IPS-18a (cell line): ENCODE results near the gene CUX1.

Experiments
- H3K27ac ChIP-seq: one replicate; pipeline ENCODE4 v1.5.1; 2013; ENCODE audit warnings: low read length
- H3K27me3 ChIP-seq: one replicate; pipeline ENCODE4 v1.6.1; 2013; ENCODE audit warnings: mild to moderate bottlenecking, low read length; ENCODE audit not compliant: control insufficient read depth, insufficient read depth
- H3K36me3 ChIP-seq: one replicate; pipeline ENCODE4 v1.6.1; 2013; ENCODE audit warnings: low read depth, low read length; ENCODE audit not compliant: control insufficient read depth
- H3K4me1 ChIP-seq: one replicate; pipeline ENCODE4 v1.6.1; 2013; ENCODE audit warnings: low read depth, low read length; ENCODE audit not compliant: control insufficient read depth
- H3K4me3 ChIP-seq: one replicate; pipeline ENCODE4 v1.5.1; 2013; ENCODE audit warnings: low read length
- H3K9ac ChIP-seq: one replicate; pipeline ENCODE4 v1.6.1; 2013; ENCODE audit warnings: mild to moderate bottlenecking, low read length, moderate library complexity
- H3K9me3 ChIP-seq: one replicate; pipeline ENCODE4 v1.6.1; 2013; ENCODE audit warnings: low read depth, low read length; ENCODE audit not compliant: control insufficient read depth

CUX1 gene

DNA sequence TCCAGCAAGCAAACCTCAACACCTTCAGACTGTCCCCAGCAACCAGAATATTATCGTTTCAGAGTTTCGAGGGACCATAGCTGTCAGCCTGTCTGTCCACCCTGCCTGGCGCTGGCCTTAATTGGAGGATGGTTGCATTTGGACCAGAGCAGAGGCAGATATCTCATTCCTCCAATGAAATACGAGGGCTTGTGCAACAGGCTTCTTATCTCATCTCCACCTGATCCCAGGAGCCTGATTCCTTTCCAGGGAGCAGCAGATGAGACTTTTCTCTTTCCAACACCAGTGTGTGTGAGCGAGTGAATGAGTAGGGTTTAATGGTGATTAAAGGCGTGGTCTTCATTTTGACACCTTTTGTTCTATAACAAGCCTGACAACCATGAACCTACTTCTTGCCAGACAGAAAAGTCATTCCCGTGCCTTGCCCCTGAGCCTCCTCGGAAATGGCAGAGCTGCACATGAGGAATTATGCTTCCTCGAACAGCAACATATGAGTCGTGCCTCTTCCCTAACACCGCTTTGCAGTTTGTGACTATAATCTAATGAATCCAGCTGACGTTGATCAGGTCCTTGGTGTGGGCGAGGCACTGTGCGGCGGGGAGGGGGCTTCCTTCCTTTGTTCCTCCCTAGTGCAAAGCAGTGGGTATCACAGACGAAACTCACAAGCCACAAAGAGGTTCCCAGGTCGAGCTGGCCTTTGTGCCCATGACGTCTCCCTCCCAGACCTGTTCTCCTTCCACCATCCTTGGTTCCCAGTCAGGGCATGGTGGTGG is 147.4 kb downstream of the CUX1 start:
- H3K36me3 ChIP-seq: no peaks in the 10 kb centered on the region
- H3K4me1 ChIP-seq: no peaks in the 10 kb centered on the region
- no peak overlapping the region for H3K9ac ChIP-seq
- no peak overlapping the region for H3K27ac ChIP-seq
- no peaks in the 10 kb centered on the region for H3K9me3 ChIP-seq
- no peaks in the 10 kb centered on the region for H3K27me3 ChIP-seq
- no peak overlapping the region for H3K4me3 ChIP-seq

DNA sequence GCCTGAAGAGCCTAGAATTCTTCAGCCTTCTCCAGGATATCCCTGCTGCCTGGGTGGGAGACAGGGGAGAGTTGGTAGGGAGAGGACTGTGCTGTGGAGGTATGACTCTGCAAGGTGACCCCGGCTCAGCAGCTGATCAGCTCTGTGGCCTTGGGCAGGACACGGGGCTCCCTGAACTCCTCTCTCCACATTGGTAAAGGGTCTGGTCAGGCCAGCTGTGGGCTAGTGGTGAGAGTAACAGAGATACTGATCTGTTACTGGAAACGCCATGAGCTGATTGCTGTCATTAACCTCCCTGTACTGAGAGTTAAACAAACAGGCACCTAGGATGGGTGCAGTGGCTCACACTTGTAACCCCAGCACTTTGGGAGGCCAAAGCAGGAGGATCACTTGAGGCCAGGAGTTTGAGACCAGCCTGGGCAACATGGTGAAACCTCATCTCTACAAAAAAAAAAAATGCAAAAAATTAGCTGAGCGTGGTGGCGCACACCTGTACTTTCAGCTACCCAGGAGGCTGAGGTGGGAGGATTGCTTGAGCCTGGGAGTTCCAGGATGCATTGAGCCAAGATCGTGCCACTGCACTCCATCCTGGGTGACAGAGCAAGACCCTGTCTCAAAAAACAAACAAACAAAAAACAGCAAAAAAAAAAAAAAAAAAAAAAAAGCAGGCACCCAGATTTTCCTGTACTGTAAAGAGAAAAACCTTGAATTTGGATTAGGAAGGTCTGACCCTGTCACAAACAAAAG is 151.5 kb downstream of the CUX1 start:
- H3K36me3 ChIP-seq: no peaks in the 10 kb centered on the region
- no peak overlapping the region for H3K27ac ChIP-seq
- no peaks in the 10 kb centered on the region for H3K27me3 ChIP-seq
- no peak overlapping the region for H3K9ac ChIP-seq
- no peaks in the 10 kb centered on the region for H3K9me3 ChIP-seq
- no peak overlapping the region for H3K4me3 ChIP-seq
- H3K4me1 ChIP-seq: peaks cover 3% of the 10 kb centered on the region

DNA sequence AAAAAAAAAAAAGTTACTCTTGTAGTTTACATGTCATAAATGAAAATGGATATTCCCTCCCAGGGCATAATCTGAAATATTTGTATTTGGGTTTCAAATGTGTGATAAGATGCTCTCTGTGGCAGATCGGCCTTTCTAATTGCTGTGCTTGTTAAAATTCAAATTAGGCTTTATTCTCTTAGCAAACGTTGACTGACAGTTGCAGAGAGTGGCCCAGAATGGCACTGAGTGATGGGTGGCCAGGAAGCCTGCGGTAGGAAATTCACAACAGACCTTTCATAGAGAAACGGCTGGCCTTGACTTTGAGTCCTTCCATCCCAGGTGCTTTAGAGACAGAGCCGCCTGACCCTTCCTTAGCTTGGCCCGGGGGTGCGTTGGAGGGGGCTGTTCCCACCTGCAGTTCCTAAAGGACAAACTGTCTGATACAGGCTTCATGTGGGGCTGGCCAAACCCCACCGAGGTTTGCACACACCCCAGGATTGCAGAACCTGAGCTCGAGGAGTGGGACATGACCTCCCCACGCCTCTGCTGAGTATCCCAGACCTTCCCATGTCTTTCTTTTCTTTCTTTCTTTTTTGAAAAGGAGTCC is 152.7 kb downstream of the CUX1 start:
- no peak overlapping the region for H3K27ac ChIP-seq
- H3K4me3 ChIP-seq: no peak overlapping the region
- no peaks in the 10 kb centered on the region for H3K9me3 ChIP-seq
- no peaks in the 10 kb centered on the region for H3K27me3 ChIP-seq
- H3K9ac ChIP-seq: no peak overlapping the region
- H3K36me3 ChIP-seq: no peaks in the 10 kb centered on the region
- H3K4me1 ChIP-seq: peaks cover 3% of the 10 kb centered on the region

DNA sequence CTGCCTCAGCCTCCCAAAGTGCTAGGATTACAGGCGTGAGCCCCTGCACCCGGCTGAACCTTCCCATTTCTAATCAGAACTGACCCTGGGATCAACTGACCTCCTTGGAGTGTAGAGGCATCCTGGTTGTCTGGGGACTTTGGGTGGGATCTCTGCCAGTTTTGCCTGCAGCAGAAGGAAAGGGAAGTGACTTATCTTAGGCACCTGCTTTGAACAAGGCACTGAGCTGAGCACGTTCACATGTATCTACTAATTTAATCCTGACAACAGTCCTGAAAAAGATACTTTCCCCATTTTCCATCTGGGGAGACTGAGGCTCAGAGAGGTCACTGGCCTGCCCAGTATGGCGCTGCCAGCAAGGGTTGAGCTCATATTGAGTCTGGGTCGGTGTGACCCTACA is 153.4 kb downstream of the CUX1 start:
- H3K4me3 ChIP-seq: no peak overlapping the region
- H3K36me3 ChIP-seq: no peaks in the 10 kb centered on the region
- no peaks in the 10 kb centered on the region for H3K9me3 ChIP-seq
- H3K27me3 ChIP-seq: no peaks in the 10 kb centered on the region
- H3K27ac ChIP-seq: no peak overlapping the region
- H3K9ac ChIP-seq: no peak overlapping the region
- H3K4me1 ChIP-seq: peaks cover 3% of the 10 kb centered on the region

DNA sequence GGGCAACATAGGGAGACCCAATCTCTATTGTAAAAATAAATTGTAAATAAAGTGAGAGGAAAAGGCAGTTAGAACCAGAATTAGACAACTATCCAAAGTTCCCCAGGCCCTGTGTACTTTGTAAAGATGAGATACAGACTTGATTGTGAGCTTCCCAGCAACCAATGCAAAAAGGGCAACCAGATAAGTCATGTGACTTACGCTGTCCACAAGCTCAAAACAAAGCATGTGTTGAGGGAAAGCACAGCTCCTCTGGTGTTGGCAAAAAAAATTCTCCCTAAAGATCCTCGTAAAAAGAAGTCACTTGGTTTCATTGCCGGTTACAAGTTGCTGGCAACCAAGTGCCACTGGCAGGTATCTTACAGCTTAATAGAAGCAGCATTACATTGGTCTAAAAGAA is 154.0 kb downstream of the CUX1 start:
- no peak overlapping the region for H3K4me3 ChIP-seq
- H3K9me3 ChIP-seq: no peaks in the 10 kb centered on the region
- H3K9ac ChIP-seq: no peak overlapping the region
- no peak overlapping the region for H3K27ac ChIP-seq
- peaks cover 3% of the 10 kb centered on the region for H3K4me1 ChIP-seq
- no peaks in the 10 kb centered on the region for H3K36me3 ChIP-seq
- H3K27me3 ChIP-seq: no peaks in the 10 kb centered on the region

DNA sequence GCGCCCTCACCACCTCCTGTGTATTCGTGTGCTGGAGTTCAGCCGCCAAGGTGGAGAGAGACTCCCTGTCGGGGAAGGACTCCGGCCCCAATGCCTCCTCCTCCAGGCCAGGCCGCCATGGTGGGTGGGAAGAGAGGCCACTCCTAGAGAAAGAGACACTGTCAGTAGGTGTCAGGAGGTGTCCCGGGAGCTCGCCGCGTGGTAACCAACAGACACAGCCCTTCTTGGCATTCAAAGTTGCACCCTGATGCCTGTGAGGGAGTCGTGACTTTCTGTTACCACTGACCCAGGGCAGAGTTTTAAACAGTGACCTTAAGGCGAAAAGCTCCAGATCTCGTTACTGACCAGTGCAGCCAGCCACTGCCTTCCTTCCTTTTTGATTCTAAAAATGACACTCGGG is 155.2 kb downstream of the CUX1 start:
- Histone ChIP-seq H3K36me3 (no peaks in the 10 kb centered on the region), H3K9me3 (no peaks in the 10 kb centered on the region), H3K4me3 (no peak overlapping the region), H3K27me3 (no peaks in the 10 kb centered on the region), H3K9ac (no peak overlapping the region), H3K27ac (no peak overlapping the region), H3K4me1 (peaks cover 3% of the 10 kb centered on the region)

DNA sequence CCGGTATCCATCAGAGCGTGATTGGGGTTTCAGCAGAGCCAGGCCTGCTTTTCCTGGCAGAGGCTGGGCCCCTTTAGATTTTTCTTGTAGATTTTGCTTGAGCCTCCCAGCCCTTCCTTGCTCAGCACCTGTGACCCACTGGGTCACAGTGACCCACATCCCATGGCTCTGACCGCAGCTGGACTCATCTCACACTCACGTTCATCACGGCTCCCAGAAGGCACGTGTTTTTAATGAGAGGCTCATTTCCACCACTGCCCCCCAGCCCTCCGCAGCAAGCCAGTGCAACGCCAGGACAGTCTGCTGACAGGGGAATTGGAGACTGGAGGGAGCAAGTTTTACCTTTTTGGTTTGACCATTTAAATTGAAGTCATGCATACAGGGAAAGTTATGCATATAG is 155.7 kb downstream of the CUX1 start:
- H3K4me3 ChIP-seq: no peak overlapping the region
- H3K36me3 ChIP-seq: no peaks in the 10 kb centered on the region
- no peaks in the 10 kb centered on the region for H3K27me3 ChIP-seq
- no peak overlapping the region for H3K9ac ChIP-seq
- no peaks in the 10 kb centered on the region for H3K9me3 ChIP-seq
- no peak overlapping the region for H3K27ac ChIP-seq
- H3K4me1 ChIP-seq: peaks cover 3% of the 10 kb centered on the region

DNA sequence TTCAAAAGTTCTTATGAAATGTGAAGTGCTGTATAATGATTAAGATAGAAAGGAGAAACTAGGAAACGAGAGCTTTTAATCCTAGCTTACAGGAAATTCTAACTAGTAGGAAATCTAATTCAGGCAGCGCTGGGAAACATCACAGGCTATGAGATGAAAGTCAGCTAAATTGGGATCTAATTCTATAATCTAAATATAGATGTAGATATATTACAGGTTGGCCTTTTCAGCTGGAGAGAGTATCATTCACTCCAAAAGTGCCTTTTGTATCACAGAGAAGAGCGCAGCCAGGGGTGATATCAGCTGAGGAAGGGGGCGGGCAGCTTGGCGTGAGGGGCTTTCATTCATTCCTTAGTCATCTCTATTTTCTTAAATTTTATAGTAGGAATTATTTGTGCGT is 157.0 kb downstream of the CUX1 start:
- Histone ChIP-seq H3K9ac (no peak overlapping the region), H3K4me1 (peaks cover 3% of the 10 kb centered on the region), H3K9me3 (no peaks in the 10 kb centered on the region), H3K27me3 (no peaks in the 10 kb centered on the region), H3K4me3 (no peak overlapping the region), H3K27ac (no peak overlapping the region), H3K36me3 (no peaks in the 10 kb centered on the region)

DNA sequence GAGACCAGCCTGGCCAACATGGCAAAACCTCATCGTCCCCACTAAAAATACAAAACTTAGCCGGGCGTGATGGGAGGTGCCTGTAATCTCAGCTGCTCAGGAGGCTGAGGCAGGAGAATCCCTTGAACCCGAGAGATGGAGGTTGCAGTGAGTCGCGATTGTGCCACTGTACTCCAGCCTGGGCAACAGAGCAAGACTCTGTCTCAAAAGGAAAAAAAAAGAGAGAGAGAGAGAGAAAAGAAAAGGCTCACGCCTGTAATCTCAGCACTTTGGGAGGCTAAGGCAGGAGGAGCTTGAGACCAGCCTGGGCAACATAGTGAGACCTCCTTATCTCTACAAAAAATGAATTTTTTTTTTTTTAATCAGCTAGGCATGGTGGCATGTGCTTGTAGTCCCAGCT is 157.6 kb downstream of the CUX1 start:
- H3K9ac ChIP-seq: no peak overlapping the region
- H3K4me1 ChIP-seq: peaks cover 2% of the 10 kb centered on the region
- no peaks in the 10 kb centered on the region for H3K9me3 ChIP-seq
- no peak overlapping the region for H3K4me3 ChIP-seq
- H3K27ac ChIP-seq: no peak overlapping the region
- no peaks in the 10 kb centered on the region for H3K27me3 ChIP-seq
- no peaks in the 10 kb centered on the region for H3K36me3 ChIP-seq

DNA sequence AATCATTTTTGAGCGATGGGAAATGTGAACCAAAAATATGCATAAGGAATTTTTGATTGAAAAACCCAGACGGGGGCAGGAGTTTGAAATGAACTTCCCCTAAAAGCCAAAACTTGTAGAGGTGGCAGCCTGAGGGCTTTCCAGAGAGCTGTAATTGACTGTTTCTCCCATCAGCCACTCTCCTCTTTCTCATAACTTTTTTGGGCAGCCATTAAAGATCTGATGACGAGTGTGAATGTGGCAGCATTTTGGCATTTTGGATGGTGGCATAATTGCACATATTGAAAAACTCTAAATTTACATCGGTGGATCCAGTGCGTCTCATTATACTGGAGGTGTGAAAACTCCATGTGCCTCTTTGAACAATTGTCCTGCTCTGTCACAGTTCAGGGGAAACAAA is 159.0 kb downstream of the CUX1 start:
- H3K27ac ChIP-seq: no peak overlapping the region
- H3K9ac ChIP-seq: no peak overlapping the region
- H3K27me3 ChIP-seq: no peaks in the 10 kb centered on the region
- no peaks in the 10 kb centered on the region for H3K36me3 ChIP-seq
- H3K4me3 ChIP-seq: no peak overlapping the region
- H3K9me3 ChIP-seq: no peaks in the 10 kb centered on the region
- H3K4me1 ChIP-seq: no peaks in the 10 kb centered on the region

DNA sequence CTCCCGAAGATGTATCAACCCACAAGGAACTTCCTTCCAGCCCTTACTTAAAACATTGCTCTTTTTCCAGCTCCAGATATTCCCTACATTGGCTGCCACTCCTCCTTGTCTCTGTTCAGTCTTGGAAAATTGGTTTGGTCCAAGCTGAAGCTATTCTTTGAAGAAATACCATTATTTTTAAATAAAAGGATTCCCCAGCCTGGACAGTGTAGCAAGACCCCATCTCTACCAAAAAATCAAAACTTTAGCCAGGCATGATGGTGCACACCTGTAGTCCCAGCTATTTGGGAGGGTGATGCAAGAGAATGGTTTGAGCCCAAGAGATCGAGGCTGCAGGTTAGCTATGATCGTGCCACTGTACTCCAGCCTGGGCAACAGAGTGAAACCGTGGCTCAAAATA is 159.8 kb downstream of the CUX1 start:
- Histone ChIP-seq H3K27ac (no peak overlapping the region), H3K4me1 (no peaks in the 10 kb centered on the region), H3K4me3 (no peak overlapping the region)

More for the DNA sequence above, 159.8 kb downstream of the CUX1 start:
- Histone ChIP-seq H3K27me3 (no peaks in the 10 kb centered on the region), H3K9me3 (no peaks in the 10 kb centered on the region), H3K36me3 (no peaks in the 10 kb centered on the region), H3K9ac (no peak overlapping the region)
